Vagina (tissue), 2 donors: ENCODE results near the gene WDR70. TPM values are rescaled to one million over a fixed set of nuclear protein-coding genes. Genes with fewer than 3 reads are reported as not detected.
A peak's percentile ranks its signal among the peaks of the same experiment; 100 is the strongest.
"Not testable (repeated sequence)": the region's sequence is repeated elsewhere in the genome, so short reads cannot be mapped to it uniquely, and the experiment has no call there.

Experiments
- DNase-seq, 2 donors: peaks; one replicate each; pipeline ENCODE4 v3.0.0-alpha.2; 2017; ENCODE audit errors: extremely low spot score in 2 of 2
- H3K27ac ChIP-seq: fragments of 200-600 bp; sonication (generic); one replicate; pipeline ENCODE4 v1.5.1; 2019
- H3K27me3 ChIP-seq: fragments of 200-600 bp; sonication (generic); one replicate; pipeline ENCODE4 v1.5.1; 2019
- H3K36me3 ChIP-seq, 2 donors: fragments of 200-600 bp; sonication (generic); one replicate each; pipeline ENCODE4 v1.5.1; 2017 to 2019
- H3K4me1 ChIP-seq: fragments of 200-600 bp; sonication (generic); one replicate; pipeline ENCODE4 v1.5.1; 2019
- H3K4me3 ChIP-seq, 2 donors: fragments of 200-600 bp; sonication (generic); 1 replicate in 1 of 2; 2 replicates in 1 of 2; pipeline ENCODE4 v1.5.1; 2016 to 2019
- H3K9me3 ChIP-seq: fragments of 200-600 bp; sonication (generic); one replicate; pipeline ENCODE4 v1.5.1; 2019
- POLR2A ChIP-seq, 2 donors: fragments of 450-650 bp; IDR thresholded peaks; one replicate each; pipeline ENCODE4 v1.6.1; 2017; ENCODE audit warnings: antibody characterized with exemption in 2 of 2, mild to moderate bottlenecking in 2 of 2, moderate library complexity in 2 of 2
- POLR2AphosphoS5 ChIP-seq, 2 donors: sonication (generic); formaldehyde crosslinking; IDR thresholded peaks; one replicate each; pipeline ENCODE4 v1.9.0; 2017; ENCODE audit warnings: antibody characterized with exemption in 2 of 2, mild to moderate bottlenecking in 2 of 2, low read depth in 1 of 2; ENCODE audit not compliant: insufficient read depth in 1 of 2
- intact Hi-C: fragments of 100-400 bp; cut with DNase I; formaldehyde crosslinking; loops from one replicate; pipeline ENCODE4 v1.15.1; 2023
- total RNA-seq: library from RNA; depleted of rRNA; stranded (reverse); fragments of >200 nt; gene quantifications from one replicate; pipeline ENCODE4 v1.2.3, GENCODE V29; 2016
- TF ChIP-seq, protein P1 (sequence below), 3 experiments: fragments of 450-650 bp in 2 of 3; fragments of 200-600 bp in 1 of 3; sonication (generic) in 1 of 3; IDR thresholded peaks; one replicate each; pipeline ENCODE4 v1.5.1; 2017 to 2019; ENCODE audit warnings: antibody characterized with exemption in 3 of 3, mild to moderate bottlenecking in 2 of 3, moderate library complexity in 2 of 3

The WDR70 gene
- total RNA-seq, 1 donor from 2014 or later: 31.4 TPM

DNA sequence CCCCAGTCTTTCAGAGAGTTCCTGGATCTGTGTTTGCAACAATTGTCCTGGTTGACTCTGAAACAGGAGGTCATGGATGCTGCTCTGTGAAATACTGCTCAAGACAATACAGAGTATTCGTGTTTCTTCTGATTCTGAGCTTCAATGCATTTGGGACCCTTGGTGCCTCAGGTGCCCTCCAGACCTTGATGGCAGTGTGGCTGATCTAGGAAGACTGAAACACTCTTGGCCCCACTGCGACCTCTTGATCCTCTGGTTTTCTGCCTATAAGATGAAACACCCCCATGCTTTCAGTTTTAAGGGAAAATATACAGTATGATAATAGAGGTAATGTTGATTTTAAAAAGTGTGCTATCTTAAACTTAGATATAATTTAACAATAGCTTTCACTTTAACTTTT lies 393.1 kb downstream of the WDR70 start:
- H3K4me1 ChIP-seq: no peaks in the 10 kb centered on the region
- no peak overlapping the region for H3K27ac ChIP-seq
- no peaks in the 10 kb centered on the region for H3K36me3 ChIP-seq
- no peaks in the 10 kb centered on the region for H3K27me3 ChIP-seq
- TF ChIP-seq, protein P1, sequence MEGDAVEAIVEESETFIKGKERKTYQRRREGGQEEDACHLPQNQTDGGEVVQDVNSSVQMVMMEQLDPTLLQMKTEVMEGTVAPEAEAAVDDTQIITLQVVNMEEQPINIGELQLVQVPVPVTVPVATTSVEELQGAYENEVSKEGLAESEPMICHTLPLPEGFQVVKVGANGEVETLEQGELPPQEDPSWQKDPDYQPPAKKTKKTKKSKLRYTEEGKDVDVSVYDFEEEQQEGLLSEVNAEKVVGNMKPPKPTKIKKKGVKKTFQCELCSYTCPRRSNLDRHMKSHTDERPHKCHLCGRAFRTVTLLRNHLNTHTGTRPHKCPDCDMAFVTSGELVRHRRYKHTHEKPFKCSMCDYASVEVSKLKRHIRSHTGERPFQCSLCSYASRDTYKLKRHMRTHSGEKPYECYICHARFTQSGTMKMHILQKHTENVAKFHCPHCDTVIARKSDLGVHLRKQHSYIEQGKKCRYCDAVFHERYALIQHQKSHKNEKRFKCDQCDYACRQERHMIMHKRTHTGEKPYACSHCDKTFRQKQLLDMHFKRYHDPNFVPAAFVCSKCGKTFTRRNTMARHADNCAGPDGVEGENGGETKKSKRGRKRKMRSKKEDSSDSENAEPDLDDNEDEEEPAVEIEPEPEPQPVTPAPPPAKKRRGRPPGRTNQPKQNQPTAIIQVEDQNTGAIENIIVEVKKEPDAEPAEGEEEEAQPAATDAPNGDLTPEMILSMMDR (IDR thresholded peaks at IDR 0.05): no peak
- TF ChIP-seq POLR2AphosphoS5 (IDR thresholded peaks at IDR 0.05; ENCODE audit: insufficient read depth in 1 of 2, low read depth in 1 of 2): no peak
- no peak for TF ChIP-seq POLR2A (IDR thresholded peaks at IDR 0.05)
- H3K9me3 ChIP-seq: no peaks in the 10 kb centered on the region
- intact Hi-C loops: no loop called here
- H3K4me3 ChIP-seq: no peak overlapping the region
- DNase-seq: no peak

DNA sequence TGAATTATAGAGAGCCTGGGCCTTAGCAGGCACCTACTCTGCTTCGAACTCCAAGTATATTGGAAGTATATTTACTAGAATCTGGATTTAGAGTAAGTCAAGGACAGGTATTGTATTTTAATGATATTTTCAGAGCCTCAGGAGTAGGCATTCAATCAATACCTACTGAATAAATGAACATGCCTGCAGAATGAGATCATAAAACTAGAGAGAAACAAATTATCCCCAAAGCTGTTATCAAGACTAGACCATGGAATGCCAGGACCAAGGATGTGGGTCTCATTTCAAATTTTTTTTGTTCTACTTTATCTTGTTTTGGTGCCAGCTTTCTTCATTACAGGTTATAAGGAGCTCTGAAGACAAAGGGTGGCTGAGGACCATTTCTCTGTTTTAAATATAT lies 394.7 kb downstream of the WDR70 start:
- no peak overlapping the region for H3K27ac ChIP-seq
- no peak overlapping the region for H3K4me3 ChIP-seq
- no peak for DNase-seq
- H3K27me3 ChIP-seq: no peaks in the 10 kb centered on the region
- no peaks in the 10 kb centered on the region for H3K36me3 ChIP-seq
- intact Hi-C loops: no loop called here
- H3K4me1 ChIP-seq: no peaks in the 10 kb centered on the region
- H3K9me3 ChIP-seq: no peaks in the 10 kb centered on the region
- TF ChIP-seq POLR2A (IDR thresholded peaks at IDR 0.05) (no peak), POLR2AphosphoS5 (IDR thresholded peaks at IDR 0.05; ENCODE audit: insufficient read depth in 1 of 2, low read depth in 1 of 2) (no peak)
- TF ChIP-seq, protein P1 (IDR thresholded peaks at IDR 0.05): no peak

DNA sequence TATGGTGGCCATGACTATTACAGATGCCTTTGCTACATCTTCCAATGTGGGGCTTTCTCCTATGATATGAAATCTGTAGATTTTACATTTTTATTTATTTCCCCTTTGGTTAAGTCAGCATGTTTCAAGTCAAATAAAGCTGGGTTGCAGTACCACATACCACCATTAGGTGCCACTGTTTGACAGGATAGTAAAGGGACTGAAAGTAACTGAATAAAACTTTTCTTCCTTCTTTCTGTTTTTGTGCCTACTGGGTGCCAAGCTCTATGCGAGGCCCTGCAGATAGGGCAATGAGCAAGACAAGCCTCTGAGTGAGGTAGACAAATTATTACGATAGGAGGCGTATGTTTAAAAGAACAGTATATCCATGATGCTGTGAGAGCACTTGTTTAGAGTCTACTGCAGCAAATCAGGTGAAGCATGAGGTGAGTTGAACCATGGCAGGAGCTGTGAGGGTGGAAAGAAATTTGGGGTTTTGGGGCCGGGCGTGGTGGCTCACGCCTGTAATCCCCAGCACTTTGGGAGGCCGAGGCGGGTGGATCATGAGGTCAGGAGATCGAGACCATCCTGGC lies 395.9 kb downstream of the WDR70 start:
- no peak overlapping the region for H3K27ac ChIP-seq
- H3K9me3 ChIP-seq: no peaks in the 10 kb centered on the region
- DNase-seq: no peak
- intact Hi-C loops: no loop called here
- H3K36me3 ChIP-seq: no peaks in the 10 kb centered on the region
- no peaks in the 10 kb centered on the region for H3K4me1 ChIP-seq
- H3K27me3 ChIP-seq: no peaks in the 10 kb centered on the region
- no peak for TF ChIP-seq POLR2AphosphoS5 (IDR thresholded peaks at IDR 0.05; ENCODE audit: insufficient read depth in 1 of 2, low read depth in 1 of 2)
- TF ChIP-seq, protein P1 (IDR thresholded peaks at IDR 0.05): peak in 1 of 3 experiments; percentile 23
- no peak overlapping the region for H3K4me3 ChIP-seq

DNA sequence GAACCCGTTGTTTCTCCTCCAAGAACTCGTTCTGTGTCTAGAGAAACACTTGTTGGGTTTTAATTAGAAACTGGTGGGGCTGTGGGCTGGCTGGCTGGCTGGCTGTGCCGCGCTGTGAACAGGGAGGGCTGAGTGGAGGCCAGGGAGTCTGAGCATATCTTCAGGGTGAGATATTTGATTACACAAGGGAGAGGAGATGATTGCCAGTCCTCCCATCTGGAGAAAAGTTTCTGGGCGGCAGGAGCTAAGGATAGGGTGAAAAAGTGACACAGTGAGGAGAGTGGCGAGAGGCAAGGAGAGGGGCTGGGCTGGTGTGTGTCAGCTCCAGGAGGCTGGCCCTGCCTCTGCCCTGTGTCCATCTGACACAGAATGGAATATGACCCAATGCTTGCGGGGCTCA lies 397.7 kb downstream of the WDR70 start:
- Histone ChIP-seq H3K9me3 (no peaks in the 10 kb centered on the region), H3K4me3 (no peak overlapping the region), H3K36me3 (no peaks in the 10 kb centered on the region), H3K27ac (no peak overlapping the region), H3K27me3 (no peaks in the 10 kb centered on the region), H3K4me1 (no peaks in the 10 kb centered on the region)
- intact Hi-C loops: no loop called here
- no peak for TF ChIP-seq POLR2AphosphoS5 (IDR thresholded peaks at IDR 0.05; ENCODE audit: insufficient read depth in 1 of 2, low read depth in 1 of 2)
- TF ChIP-seq POLR2A (IDR thresholded peaks at IDR 0.05): no peak
- TF ChIP-seq, protein P1 (IDR thresholded peaks at IDR 0.05): no peak
- no peak for DNase-seq

DNA sequence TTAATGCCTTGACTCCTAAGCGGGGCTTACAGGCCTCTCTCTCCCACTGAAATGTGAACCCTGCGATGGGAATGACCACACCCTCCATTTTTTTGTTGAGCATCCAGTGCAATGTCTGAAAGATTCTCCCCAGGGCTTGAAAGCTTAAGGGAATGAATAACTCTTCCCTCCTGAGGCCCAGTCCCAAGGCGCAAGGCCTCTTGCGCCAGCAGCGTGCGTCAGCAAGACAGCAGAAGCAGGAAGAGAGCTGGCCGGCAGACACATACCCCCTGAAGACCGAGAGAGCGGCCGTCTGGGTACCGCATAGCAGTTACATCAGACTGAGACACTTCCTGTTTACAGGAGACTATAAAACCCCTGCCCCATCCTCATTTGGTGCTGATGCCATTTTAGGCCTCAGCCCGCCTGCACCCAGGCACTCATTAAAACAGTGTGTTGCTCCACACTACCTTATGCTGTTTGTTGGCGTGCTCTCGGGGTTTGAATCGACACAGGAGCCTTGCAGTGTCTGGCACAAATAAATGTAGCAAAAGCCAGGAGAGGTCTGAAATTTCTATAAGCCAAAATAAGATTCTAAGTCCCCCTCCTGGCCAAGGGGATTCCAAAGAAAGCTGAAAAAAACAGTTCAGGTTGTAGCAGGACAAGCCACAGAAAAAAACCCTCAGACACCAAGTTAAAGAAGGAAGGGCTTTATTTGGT lies 398.5 kb downstream of the WDR70 start:
- Histone ChIP-seq H3K27me3 (no peaks in the 10 kb centered on the region), H3K9me3 (no peaks in the 10 kb centered on the region), H3K36me3 (no peaks in the 10 kb centered on the region), H3K4me3 (no peak overlapping the region), H3K27ac (no peak overlapping the region), H3K4me1 (no peaks in the 10 kb centered on the region)
- intact Hi-C loops: no loop called here
- TF ChIP-seq POLR2AphosphoS5 (IDR thresholded peaks at IDR 0.05; ENCODE audit: insufficient read depth in 1 of 2, low read depth in 1 of 2): no peak
- DNase-seq: no peak

DNA sequence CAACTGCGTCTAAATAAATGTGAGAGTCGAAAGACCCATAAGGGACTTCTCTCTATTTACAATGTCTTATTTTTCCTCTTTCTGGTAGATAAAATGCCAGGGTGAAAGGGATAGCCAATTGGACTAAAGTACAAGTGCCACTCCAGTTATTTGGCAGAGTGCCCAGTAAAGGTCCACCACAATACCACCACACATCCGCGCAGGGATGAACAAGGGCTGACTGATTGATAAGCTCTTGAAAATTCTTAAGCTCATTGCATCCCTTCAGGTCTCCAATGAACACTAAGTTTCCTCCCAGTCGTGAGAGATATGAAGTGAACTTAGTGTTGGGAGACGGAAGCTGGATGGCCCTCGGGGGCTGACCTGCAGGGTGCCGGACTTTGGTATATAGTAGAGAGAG lies 402.3 kb downstream of the WDR70 start:
- H3K27me3 ChIP-seq, H3K27ac ChIP-seq, H3K36me3 ChIP-seq, H3K9me3 ChIP-seq, H3K4me3 ChIP-seq, H3K4me1 ChIP-seq, DNase-seq, intact Hi-C loops: not testable (repeated sequence)
